Stimulated activated CD4-positive, alpha-beta T cell treated with anti-CD3 and anti-CD28 coated beads, Interleukin-15, amount 100 ng/mL, for 1 hour (primary cell): Measurements from ENCODE around the gene OR13G1.
"Not testable (repeated sequence)": the region's sequence is repeated elsewhere in the genome, so short reads cannot be mapped to it uniquely, and the experiment has no call there.

Source experiments
- DNase-seq, 2 donors: peaks; one replicate each; pipeline ENCODE4 v3.0.0-alpha.2; 2020; ENCODE audit warnings: low read depth in 1 of 2, low spot score in 1 of 2

The OR13G1 gene

DNA sequence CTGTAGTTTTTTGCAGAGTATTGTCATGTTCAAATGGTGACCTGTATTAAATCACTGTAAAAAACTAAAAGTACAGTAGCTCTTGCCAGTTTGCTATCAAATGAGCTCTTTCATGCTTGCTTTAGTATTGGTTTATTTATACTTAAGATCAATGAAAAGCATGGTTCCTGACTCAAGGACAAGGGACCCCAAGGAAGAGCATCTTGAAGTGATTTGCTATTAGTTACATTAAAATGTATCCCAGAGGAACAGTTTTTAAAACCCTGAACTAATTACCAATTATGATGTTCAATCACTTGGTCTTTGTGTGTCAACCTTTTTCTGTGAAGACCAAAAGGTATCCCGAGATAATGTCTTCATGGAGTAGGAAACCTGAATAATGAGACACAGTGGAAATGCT lies at the start of gene OR13G1:
TSS of gene OR13G1 (minus strand) at position 101 of the 400 bp plus-strand sequence. CDS start 6,698 bp downstream, outside the sequence.
- no peak for DNase-seq

DNA sequence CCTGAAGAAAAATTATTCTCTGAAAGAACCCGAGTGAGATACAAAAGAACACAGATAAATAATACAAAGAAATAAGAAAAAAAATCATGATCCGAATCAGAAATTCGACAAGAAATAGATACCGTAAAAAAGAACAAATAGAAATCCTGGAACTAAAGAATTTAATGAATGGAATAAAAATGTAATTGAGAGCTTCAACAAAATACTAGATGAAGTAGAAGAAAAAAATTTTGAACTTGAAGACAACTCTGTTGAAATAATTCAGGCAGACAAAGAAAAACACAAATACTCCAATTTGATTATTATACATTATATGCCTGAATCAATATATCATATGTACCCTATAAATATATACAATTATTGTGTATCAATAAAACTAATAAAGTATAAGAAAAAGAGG lies 41.7 kb upstream of the OR13G1 start:
- no peak for DNase-seq

- no peak for DNase-seq
These were observed 37.0 kb upstream of the OR13G1 start, which contains the start of gene OR6F1 for GRCh38 chr1:247716546-247716945. OR6F1 (minus strand) TSS chr1:247716646; CDS start chr1:247712755, 3,891 bp downstream.

GRCh38 chr1:247713753-247714152 lies 34.2 kb upstream of the OR13G1 start:
- DNase-seq, result no peak

GRCh38 chr1:247710681-247711080 lies 31.1 kb upstream of the OR13G1 start:
- not testable (repeated sequence) for DNase-seq

DNA sequence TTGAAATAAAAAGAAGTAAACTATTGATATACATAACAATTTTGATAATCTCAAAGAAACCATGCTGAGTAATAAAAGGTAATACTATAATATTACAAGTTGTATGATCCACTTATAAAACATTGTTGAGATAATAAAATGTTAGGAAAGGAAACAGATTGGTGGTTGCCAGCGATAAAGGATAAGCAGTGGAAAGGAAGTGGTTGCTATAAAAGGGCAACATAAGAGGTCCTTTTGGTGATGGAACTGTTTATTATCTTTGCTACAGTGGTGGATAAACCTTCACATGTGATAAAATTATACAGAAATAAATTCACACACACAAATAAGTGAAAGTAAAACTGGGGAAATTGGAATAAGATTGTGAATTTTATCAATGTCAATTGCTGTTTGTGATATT lies 21.8 kb upstream of the OR13G1 start:
- DNase-seq, result no peak

- DNase-seq, result no peak
These were observed 1.9 kb upstream of the OR13G1 start for GRCh38 chr1:247681288-247681897.

- DNase-seq, result no peak
These were observed 632 bp upstream of the OR13G1 start for GRCh38 chr1:247680171-247680570.

DNA sequence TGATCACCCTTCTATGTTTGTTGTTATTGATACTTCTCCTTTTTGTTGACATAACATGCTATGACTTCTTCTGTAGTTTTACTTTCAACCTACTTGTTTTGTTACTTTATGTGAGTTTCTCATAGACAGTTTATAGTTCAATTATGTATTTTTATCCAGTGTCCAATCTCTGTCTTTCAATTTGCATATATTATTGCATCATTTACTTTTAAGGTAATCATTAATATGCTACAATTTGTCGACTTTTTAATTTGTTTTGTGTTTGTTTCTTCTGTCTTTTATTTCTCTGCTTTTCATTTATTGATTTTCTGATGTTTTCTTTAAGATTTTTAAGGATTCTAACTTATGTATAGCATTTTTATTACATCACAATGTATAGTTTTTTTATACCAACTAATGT lies 10.3 kb downstream of the OR13G1 start:
- no peak for DNase-seq

DNA sequence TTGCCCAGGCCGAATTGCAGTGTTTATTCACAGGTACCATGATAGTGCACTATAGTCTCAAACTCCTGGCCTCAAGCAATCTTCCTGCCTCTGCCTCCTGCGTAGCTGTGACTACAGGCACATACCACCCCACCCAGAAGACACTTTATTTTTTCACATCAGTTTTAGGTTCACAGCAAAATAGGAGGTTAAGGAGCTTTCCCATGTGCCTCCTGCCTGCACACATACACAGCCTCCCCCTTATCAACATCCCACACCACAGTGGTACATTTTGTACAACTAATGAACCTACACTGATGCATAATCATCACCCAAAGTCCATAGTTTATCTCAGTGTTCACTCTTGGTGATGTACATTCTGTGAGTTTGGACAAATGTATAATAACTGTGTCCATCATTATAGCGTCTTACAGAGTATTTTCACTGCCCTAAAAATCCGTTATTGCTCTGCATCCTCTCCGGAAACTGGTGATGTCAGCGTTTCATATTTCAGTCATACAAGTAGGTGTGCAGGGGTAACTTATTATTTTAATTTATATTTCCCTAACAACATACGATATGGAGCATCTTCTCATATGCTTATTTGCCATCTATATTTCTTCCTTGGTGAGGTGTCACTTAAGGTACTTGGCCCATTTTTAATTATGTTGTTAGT lies 23.2 kb downstream of the OR13G1 start:
- no peak for DNase-seq

DNA sequence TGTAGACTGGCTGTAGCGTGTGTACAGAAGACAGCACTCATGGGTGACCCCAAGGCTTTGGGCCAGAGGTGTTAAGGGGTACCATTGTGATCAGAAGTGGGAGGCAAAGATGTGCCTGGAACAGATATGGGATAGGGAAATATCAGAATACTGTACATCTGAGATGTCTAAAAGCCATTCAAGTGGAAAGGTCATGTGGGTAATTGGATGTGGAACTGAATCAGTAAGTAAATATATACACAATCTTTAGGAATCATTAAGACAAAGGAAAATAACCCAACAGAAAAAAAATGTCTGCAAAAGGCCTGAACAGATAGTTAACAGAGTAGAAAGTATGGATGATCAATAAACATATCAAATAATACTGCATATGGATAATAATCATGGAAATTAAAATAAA lies 26.5 kb downstream of the OR13G1 start:
- no peak for DNase-seq

GRCh38 chr1:247647864-247648263 lies 31.7 kb downstream of the OR13G1 start:
- no peak for DNase-seq

DNA sequence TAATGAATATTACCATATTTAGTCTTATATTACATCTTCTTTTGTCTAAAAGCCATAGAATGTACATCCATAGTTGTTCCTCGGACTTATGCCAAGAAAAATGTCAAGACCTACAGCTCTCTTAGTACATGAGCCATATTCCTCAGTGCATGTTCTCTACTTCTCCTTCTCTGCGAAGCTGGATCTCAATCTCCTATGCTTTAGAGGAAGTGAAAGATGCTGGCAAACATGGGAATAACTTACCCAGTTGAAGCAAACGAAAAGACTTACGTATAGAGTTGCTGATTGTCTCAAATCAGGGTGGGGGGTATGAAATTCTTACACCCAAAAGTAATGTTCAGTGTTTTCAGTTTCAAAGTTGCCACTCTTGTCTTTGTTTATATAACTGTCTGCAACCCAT lies 32.7 kb downstream of the OR13G1 start:
- no peak for DNase-seq

DNA sequence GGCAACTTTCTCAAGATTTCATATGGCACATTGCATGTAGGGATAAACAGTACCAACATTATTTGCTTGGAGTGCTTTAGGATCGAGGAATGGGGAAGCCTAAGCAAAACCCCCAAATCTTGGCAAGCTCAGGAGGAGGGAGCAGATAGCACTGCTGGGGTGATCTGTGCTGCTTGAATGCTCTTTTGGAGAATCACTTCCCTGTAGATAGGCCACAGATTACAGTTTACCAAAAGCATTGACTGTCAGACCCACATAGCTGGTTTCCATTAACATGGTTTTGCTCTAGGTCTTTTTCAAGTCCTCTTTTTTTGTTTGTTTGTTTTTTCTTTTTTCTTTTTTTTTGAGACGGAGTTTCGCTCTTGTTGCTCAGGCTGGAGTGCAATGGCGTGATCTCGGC lies 36.8 kb downstream of the OR13G1 start:
- DNase-seq, result no peak

- DNase-seq, result peak in 1 of 2 donors; percentile 11
These were observed 40.1 kb downstream of the OR13G1 start for GRCh38 chr1:247639381-247639981.

- no peak for DNase-seq
These were observed 40.8 kb downstream of the OR13G1 start for GRCh38 chr1:247638781-247639180.

GRCh38 chr1:247638011-247638410 lies 41.5 kb downstream of the OR13G1 start:
- DNase-seq, result no peak

- DNase-seq, result no peak
These were observed 51.6 kb downstream of the OR13G1 start for GRCh38 chr1:247627951-247628350.
